SK-N-SH treated with all-trans-retinoic acid at 6 μM for 48 hours (cell line): Measurements from ENCODE around the gene GAD1.
A peak's percentile ranks its signal among the peaks of the same experiment; 100 is the strongest.

ENCODE experiments used
- ATAC-seq: fragments of 200-7000 bp; cut with Tn5 transposase; 3 replicates; pipeline ENCODE4 v1.9.1; 2020; ENCODE audit warnings: mild to moderate bottlenecking, moderate library complexity
- ARNTL ChIP-seq: fragments of 450-650 bp; formaldehyde crosslinking; IDR thresholded peaks from 2 replicates; pipeline ENCODE4 v1.5.0; 2020; ENCODE audit warnings: low read depth, mild to moderate bottlenecking, moderate library complexity, borderline replicate concordance
- CSDC2 ChIP-seq: fragments of 250-450 bp; sonication (Bioruptor Pico); IDR thresholded peaks from 2 replicates; pipeline ENCODE4 v1.5.0; 2020; ENCODE audit warnings: mild to moderate bottlenecking, moderate library complexity
- GLIS3 ChIP-seq: fragments of 250-450 bp; sonication (Bioruptor Pico); IDR thresholded peaks from 2 replicates; pipeline ENCODE4 v1.5.0; 2020; ENCODE audit warnings: mild to moderate bottlenecking, moderate library complexity
- ISL1 ChIP-seq: fragments of 250-450 bp; sonication (Bioruptor Pico); IDR thresholded peaks from 2 replicates; pipeline ENCODE4 v2.1.2; 2022; ENCODE audit warnings: mild to moderate bottlenecking, moderate library complexity
- OSR1 ChIP-seq: fragments of 250-450 bp; sonication (Bioruptor Pico); IDR thresholded peaks from 2 replicates; pipeline ENCODE4 v1.8.0; 2022; ENCODE audit warnings: moderate library complexity, mild to moderate bottlenecking, inconsistent platforms
- PPARA ChIP-seq: fragments of 250-450 bp; sonication (Bioruptor Pico); IDR thresholded peaks from 2 replicates; pipeline ENCODE4 v1.5.0; 2020; ENCODE audit warnings: mild to moderate bottlenecking, borderline replicate concordance
- RARB ChIP-seq: fragments of 250-450 bp; sonication (Bioruptor Pico); IDR thresholded peaks from 2 replicates; pipeline ENCODE4 v1.8.0; 2021; ENCODE audit warnings: mild to moderate bottlenecking, moderate library complexity
- SNAI2 ChIP-seq: fragments of 250-450 bp; sonication (Bioruptor Pico); IDR thresholded peaks from 2 replicates; pipeline ENCODE4 v1.5.0; 2020; ENCODE audit warnings: mild to moderate bottlenecking, moderate library complexity
- TCF4 ChIP-seq: fragments of 250-450 bp; sonication (Bioruptor Pico); IDR thresholded peaks from 2 replicates; pipeline ENCODE4 v1.8.0; 2021; ENCODE audit warnings: mild to moderate bottlenecking, moderate library complexity, borderline replicate concordance
- TOX ChIP-seq: fragments of 250-450 bp; sonication (Bioruptor Pico); IDR thresholded peaks from 2 replicates; pipeline ENCODE4 v1.8.0; 2021; ENCODE audit warnings: mild to moderate bottlenecking, moderate library complexity, borderline replicate concordance
- ZC3H10 ChIP-seq: fragments of 250-450 bp; sonication (Bioruptor Pico); IDR thresholded peaks from 2 replicates; pipeline ENCODE4 v1.5.1; 2021; ENCODE audit warnings: mild to moderate bottlenecking, moderate library complexity
- ZFP3 ChIP-seq: fragments of 250-450 bp; sonication (Bioruptor Pico); IDR thresholded peaks from 2 replicates; pipeline ENCODE4 v1.5.0; 2020; ENCODE audit warnings: mild to moderate bottlenecking, moderate library complexity
- ZFP30 ChIP-seq: fragments of 450-650 bp; formaldehyde crosslinking; IDR thresholded peaks from 2 replicates; pipeline ENCODE4 v1.5.0; 2022; ENCODE audit warnings: mild to moderate bottlenecking, moderate library complexity
- ZNF565 ChIP-seq: fragments of 450-650 bp; formaldehyde crosslinking; conservative IDR thresholded peaks from 2 replicates; pipeline ENCODE4 v1.5.0; 2020; ENCODE audit warnings: low read depth, mild to moderate bottlenecking, moderate library complexity
- TF ChIP-seq, protein P1 (sequence below): fragments of 250-450 bp; sonication (Bioruptor Pico); IDR thresholded peaks from 2 replicates; pipeline ENCODE4 v1.5.1; 2020; ENCODE audit warnings: low read depth, mild to moderate bottlenecking, moderate library complexity
- TF ChIP-seq, protein P2 (sequence below): fragments of 250-450 bp; sonication (Bioruptor Pico); IDR thresholded peaks from 2 replicates; pipeline ENCODE4 v1.8.0; 2021; ENCODE audit warnings: low read depth, mild to moderate bottlenecking, moderate library complexity, borderline replicate concordance
- TF ChIP-seq, protein P3 (sequence below): fragments of 250-450 bp; sonication (Bioruptor Pico); IDR thresholded peaks from 2 replicates; pipeline ENCODE4 v1.5.0; 2020; ENCODE audit warnings: mild to moderate bottlenecking, moderate library complexity

Gene GAD1

DNA sequence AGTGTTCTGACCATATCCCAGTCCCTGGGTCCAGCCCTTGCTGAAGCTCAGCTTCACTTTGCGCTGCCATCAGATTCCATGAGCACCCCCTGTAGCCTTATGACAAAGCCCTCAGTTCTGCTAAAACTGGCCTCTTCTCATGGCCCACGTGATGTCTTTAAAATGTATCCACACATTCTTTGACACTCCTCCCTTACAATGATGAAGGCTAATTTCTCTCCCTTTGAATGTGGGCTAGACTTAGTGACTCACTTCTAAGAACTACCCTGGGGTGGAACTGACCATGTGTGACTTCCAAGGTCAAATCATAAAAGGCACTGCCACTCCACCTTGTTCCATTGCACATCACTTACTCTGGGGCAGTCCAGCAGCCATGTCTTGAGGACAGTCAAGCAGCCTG is 67.0 kb downstream of the GAD1 start:
- TF ChIP-seq TCF4 (CRISPR knock-in tag) (no peak), CSDC2 (CRISPR knock-in tag) (no peak), ZFP3 (no peak), ZNF565 (CRISPR knock-in tag) (no peak), RARB (no peak)
- TF ChIP-seq, protein P1, sequence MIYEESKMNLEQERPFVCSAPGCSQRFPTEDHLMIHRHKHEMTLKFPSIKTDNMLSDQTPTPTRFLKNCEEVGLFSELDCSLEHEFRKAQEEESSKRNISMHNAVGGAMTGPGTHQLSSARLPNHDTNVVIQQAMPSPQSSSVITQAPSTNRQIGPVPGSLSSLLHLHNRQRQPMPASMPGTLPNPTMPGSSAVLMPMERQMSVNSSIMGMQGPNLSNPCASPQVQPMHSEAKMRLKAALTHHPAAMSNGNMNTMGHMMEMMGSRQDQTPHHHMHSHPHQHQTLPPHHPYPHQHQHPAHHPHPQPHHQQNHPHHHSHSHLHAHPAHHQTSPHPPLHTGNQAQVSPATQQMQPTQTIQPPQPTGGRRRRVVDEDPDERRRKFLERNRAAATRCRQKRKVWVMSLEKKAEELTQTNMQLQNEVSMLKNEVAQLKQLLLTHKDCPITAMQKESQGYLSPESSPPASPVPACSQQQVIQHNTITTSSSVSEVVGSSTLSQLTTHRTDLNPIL (CRISPR knock-in tag): no peak
- TF ChIP-seq, all 23 proteins: peak for 0
- no peak for ATAC-seq

DNA sequence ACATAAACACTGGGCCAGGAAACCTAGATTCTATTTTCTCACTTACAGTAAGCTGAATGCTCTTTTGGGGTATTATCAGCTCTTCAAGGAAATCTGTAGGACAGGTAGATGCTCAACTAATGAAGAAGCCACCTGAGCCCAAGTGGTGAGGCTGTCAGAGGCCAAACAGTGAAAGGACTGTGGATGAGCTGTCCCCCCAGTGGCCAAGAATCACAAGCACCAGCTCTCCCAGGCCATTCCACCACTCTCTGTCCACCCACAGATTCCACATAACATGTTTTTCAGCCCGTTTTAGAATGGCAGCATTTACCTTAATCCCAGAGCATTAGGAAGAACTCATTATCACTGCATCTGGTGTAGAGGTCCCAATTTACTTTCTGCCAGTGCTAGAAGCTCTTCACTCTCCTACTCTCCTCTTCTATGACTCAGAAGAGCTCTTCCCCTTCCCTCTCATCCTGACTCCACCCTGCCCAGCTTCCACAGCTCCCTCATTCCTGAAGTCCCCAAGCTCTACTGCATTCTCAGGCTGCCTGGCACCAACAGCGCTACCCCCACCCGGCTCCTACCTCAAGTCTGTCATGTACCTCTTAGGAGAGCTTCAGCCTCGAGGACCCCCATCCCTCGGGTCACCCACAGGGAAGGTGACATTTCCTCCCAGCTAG is 68.6 kb downstream of the GAD1 start:
- ATAC-seq: peak; percentile 62
- TF ChIP-seq, protein P2, sequence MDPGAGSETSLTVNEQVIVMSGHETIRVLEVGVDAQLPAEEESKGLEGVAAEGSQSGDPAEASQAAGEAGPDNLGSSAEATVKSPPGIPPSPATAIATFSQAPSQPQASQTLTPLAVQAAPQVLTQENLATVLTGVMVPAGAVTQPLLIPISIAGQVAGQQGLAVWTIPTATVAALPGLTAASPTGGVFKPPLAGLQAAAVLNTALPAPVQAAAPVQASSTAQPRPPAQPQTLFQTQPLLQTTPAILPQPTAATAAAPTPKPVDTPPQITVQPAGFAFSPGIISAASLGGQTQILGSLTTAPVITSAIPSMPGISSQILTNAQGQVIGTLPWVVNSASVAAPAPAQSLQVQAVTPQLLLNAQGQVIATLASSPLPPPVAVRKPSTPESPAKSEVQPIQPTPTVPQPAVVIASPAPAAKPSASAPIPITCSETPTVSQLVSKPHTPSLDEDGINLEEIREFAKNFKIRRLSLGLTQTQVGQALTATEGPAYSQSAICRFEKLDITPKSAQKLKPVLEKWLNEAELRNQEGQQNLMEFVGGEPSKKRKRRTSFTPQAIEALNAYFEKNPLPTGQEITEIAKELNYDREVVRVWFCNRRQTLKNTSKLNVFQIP: no peak
- TF ChIP-seq GLIS3 (CRISPR knock-in tag): no peak

DNA sequence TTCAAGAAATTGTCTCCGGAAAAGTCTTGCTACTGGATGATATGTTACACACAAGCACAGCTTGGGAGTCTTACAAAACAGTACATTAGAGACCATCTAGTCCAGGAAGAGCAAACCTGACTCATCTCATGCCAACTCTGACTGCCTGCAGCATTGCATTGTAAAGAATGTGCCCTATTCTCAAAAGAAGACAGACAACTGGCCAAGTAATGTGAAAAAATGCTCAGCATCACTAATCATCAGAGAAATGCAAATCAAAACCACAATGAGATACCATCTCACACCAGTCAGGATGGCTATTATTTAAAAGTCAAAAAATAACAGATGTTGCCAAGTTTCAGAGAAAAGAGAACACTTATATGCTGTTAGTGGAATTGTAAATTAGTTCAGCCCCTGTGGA is 69.7 kb downstream of the GAD1 start:
- TF ChIP-seq PPARA (CRISPR knock-in tag) (no peak), ZC3H10 (no peak)
- TF ChIP-seq, protein P3, sequence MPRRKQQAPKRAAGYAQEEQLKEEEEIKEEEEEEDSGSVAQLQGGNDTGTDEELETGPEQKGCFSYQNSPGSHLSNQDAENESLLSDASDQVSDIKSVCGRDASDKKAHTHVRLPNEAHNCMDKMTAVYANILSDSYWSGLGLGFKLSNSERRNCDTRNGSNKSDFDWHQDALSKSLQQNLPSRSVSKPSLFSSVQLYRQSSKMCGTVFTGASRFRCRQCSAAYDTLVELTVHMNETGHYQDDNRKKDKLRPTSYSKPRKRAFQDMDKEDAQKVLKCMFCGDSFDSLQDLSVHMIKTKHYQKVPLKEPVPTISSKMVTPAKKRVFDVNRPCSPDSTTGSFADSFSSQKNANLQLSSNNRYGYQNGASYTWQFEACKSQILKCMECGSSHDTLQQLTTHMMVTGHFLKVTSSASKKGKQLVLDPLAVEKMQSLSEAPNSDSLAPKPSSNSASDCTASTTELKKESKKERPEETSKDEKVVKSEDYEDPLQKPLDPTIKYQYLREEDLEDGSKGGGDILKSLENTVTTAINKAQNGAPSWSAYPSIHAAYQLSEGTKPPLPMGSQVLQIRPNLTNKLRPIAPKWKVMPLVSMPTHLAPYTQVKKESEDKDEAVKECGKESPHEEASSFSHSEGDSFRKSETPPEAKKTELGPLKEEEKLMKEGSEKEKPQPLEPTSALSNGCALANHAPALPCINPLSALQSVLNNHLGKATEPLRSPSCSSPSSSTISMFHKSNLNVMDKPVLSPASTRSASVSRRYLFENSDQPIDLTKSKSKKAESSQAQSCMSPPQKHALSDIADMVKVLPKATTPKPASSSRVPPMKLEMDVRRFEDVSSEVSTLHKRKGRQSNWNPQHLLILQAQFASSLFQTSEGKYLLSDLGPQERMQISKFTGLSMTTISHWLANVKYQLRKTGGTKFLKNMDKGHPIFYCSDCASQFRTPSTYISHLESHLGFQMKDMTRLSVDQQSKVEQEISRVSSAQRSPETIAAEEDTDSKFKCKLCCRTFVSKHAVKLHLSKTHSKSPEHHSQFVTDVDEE: no peak
- ATAC-seq: peak; percentile 95

DNA sequence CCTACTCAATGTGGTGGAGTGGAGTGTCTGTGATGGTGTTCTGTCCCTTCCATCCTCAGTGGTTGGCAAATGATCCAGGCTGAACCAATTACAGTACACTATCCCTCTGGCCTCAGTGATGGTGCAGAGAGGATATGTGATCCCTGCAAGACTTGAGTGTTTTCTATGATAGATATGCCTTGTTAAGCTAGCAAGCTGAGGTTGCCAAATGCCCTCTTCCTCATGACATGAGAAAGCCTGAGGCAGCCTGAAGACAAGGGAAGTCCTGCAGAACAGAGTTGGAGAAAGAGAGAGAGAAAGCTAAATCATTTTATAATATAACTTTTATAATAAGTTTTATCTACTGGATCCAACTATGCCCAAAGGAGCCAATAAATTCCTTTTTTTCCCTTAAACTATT is 70.8 kb downstream of the GAD1 start:
- TF ChIP-seq OSR1: no peak
- no peak for TF ChIP-seq GLIS3 (CRISPR knock-in tag)
- no peak for TF ChIP-seq ZNF565 (CRISPR knock-in tag)
- no peak for TF ChIP-seq SNAI2 (CRISPR knock-in tag)
- no peak for TF ChIP-seq TOX (CRISPR knock-in tag)
- no peak for TF ChIP-seq CSDC2 (CRISPR knock-in tag)
- TF ChIP-seq, protein P1 (CRISPR knock-in tag): no peak
- no peak for TF ChIP-seq ZC3H10
- TF ChIP-seq ZFP30 (CRISPR knock-in tag): no peak
- TF ChIP-seq, protein P3: no peak
- TF ChIP-seq ISL1 (CRISPR knock-in tag): no peak
- TF ChIP-seq ARNTL (CRISPR knock-in tag): no peak
- no peak for TF ChIP-seq RARB
- no peak for TF ChIP-seq ZFP3
- ATAC-seq: no peak; the same call in 2 of the 3 replicates
